Measurements from ENCODE around the gene EFNA3. TPM values are rescaled to one million over a fixed set of nuclear protein-coding genes. Genes with fewer than 3 reads are reported as not detected.
A peak's percentile ranks its signal among the peaks of the same experiment; 100 is the strongest.

Gene EFNA3, protein sequence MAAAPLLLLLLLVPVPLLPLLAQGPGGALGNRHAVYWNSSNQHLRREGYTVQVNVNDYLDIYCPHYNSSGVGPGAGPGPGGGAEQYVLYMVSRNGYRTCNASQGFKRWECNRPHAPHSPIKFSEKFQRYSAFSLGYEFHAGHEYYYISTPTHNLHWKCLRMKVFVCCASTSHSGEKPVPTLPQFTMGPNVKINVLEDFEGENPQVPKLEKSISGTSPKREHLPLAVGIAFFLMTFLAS
- total RNA-seq (2014; rRNA removed) = 1.7 and 2.1 TPM in 2 replicates
- polyA plus RNA-seq (2012) = 3.9 TPM

DNA sequence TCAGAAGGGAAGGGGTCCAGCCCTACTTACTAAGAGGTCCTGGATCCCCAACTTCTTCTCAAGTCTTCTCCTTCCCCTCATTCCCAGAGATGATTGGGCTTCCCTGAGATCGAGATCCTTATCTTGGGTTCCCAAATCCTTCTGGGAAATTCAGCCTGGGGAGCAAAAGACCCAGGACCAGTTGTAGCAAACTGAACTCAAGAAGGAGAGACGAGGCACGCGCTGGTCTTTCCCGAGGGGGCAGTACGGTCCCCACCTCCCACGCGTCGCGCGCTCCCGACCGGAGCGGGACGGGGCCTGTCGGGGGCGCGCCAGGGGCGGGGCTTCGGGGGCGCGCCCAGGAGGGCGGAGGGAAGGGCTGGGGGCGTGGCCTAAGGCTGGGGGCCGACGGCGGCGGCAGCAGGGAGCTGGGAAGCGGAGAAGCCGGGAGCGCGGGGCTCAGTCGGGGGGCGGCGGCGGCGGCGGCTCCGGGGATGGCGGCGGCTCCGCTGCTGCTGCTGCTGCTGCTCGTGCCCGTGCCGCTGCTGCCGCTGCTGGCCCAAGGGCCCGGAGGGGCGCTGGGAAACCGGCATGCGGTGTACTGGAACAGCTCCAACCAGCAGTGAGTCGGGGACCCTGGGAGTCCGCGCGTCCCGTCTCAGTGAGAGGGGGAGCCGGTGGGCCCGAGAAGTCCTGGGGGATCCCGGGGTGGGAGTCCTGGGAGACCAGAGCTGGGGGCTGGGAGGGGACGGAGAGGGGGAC, at the start of gene EFNA3:
EFNA3 (plus strand) TSS at position 369 of the 741 bp plus-strand sequence; CDS start at position 474, 105 bp downstream.
- peak; percentile 31 for DNase-seq (ENCODE audit: low read depth)

DNA sequence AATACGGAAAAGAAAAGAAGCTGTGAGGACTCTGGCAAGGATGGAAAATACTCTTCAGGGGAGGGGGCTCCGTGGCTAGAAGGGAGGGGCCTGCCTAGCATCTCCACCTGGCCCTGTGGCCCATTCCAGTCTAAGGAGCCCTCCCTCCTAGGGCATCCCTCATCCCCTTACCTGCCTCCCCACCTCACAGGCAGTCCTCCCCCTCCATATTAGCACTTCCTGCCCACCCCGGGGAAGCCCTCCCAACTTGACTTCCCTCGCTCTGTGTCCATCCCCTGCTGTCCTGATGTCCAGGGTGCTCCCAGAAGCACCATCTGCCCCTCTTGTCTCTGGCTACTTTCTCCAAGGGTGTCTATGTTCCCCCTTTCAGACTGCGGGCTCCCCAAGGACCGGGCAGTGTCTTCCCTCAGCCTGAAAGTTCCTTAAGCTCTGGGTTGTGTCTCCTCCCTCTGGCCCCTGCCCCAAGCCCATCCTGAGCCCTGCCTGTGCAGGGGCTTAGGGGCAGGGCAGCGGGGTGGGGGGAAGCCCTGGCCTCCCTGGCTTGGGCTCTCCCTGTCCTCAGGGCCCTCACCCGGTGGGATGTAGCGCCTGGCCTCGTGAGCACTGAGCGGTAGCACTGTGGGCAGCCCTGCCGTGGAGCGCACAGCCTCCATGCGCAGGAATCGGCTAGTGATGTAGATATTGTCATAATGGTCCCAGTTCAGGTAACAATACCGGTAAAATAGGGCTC, 49.0 kb upstream of the EFNA3 start:
- DNase-seq (ENCODE audit: low read depth) = no peak

DNA sequence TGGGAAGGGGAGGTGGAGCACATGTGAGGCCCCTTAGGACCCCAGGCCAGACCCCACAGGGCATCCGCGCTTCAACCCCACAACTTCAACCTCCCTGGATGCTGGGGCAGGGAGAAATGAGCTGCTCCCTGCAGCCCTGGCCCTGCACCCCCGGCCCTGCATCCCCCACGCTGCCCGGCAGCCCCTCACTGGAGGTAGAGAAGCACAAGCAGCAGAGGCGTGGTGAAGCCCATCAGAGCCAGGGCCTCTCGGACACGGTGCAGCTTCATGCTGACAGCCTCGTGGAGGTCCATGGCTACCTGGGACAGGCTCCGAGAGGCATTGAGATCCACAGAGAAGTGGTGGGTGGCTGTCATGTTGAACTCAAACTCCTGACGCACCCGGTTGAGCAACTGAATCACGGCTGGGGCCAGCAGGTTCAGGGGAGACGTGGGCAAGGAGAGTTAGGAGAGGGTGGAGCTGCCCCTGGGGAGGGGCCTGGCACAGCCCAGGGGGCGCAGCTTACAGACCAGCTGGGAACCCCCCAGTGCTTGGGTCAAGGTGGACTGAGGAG, 48.3 kb upstream of the EFNA3 start:
- no peak for DNase-seq (ENCODE audit: low read depth)

DNA sequence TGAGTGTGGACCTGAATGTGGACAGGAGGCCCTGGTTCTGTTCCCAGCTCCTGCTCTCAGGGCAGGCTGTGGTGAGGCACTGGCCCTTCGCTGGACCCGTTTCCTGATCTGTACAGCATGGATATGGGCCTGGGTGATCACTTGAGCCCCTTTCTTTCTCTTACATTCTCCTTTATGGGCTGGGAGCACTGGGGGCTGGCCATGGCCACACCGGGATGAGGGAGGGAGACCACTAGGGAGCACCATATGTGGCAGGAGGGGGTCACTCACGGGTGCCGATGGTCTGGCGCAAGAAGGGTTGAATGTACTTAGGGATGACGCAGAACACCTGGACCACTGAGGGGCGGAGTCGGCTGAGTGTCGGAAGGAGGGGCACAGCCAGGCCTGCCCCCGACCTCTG, 47.7 kb upstream of the EFNA3 start:
- DNase-seq (ENCODE audit: low read depth) = no peak

DNA sequence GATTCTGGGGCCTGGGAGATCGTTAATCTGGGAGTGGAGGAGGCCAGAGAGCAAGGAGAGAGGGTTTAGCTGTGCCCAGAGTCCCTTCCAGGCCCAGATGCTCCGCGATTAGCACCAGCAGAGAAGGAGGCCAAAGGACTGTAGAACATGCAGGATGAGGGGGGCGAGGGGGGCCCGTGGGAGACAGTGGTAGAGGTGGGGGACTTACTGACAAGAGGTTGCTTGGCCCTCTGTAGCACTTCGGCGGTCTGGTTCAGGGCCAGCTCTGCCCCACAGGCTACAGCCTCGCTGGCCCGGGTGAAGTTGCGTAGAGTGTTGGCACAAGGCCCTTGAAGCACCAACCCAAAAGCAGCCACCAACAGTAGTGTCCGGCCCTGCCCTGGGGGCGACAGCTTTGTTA, 45.8 kb upstream of the EFNA3 start:
- no peak for DNase-seq (ENCODE audit: low read depth)

DNA sequence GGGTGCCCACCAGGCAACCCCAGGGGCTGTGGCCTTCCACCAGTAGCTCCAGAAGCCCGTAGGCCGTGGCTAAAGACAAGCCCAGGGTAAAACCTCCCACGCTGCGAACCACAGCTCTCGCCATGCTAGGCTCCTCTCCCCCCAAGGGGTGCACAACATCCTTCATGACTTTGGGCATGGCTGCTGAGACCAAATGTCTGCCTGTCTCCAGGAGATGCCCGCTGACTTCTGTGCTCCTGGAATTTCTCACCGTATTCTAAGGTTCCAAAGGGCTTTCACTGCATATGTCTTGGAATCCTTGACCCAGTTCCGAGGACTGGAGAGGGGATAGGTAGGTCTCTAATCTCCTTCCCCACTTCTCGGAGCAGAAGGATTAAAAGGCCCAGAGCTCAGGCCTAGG, 45.1 kb upstream of the EFNA3 start, which contains the start of the genes DCST1 and DCST2:
DCST1 (plus strand) TSS at position 301 of the 400 bp plus-strand sequence. CDS start 213 bp downstream, outside the sequence.
DCST2 (minus strand) TSS at position 258 of the 400 bp plus-strand sequence; CDS start at position 178, 80 bp downstream.
- no peak for DNase-seq (ENCODE audit: low read depth)

DNA sequence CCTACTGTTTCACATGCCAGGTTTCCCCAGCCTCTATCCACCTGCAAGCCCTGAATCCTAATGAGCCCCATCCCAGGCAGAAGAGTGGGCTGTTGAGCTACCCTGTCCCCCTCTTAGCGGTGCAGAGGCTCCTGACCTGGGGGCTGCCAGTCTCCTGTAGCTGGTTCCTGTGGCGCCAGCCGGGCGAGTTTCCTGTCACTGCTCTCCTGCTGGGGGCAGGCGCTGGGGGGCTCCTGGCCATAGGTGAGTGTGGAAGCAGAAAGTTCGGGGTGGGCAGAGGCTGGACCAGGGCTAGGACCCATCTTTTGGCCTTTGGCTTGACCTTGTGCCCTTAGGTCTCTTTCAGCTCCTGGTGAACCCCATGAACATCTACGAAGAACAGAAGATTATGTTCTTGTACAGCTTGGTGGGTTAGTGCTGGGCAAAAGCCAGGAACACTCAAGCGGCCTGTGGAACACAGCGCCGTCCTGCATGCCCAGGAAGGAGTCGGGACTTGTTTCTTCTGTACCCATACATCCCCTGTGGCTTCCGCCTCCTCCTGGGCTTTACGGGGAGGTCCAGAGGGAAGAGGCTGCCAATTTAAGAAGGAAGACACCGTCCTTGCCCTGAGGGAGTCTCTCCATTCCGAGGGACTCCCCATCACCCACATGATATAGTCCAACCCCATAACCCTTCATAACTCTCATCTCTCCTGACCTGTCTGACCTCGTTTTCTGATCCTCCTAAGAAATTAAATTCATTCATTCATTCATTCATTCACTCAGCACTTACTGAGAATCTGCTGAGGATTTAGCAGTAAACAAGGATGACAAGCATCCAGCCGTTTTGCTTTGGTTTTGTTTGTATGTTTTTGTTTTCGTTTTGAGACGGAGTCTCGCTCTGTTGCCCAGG, 44.1 kb upstream of the EFNA3 start:
- no peak for DNase-seq (ENCODE audit: low read depth)

DNA sequence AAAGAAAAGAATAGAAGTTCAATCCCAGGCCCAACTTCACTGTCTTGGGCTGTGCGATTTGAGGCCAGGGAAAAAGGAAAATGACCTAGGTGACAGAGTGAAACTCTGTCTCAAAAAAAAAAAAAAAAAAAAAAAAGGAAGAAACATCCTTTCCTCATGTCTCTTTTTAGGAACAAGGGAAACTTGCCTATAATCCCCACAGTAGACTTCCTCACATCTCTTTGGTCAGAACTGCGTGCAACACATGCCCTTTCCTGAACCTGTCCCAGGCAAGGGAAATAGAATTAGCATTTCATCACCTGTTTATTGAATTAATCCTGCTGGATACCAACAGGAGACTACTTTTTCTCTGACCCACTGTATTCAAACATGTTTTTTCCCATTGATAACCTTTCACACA, 42.7 kb upstream of the EFNA3 start:
- DNase-seq (ENCODE audit: low read depth) = no peak

DNA sequence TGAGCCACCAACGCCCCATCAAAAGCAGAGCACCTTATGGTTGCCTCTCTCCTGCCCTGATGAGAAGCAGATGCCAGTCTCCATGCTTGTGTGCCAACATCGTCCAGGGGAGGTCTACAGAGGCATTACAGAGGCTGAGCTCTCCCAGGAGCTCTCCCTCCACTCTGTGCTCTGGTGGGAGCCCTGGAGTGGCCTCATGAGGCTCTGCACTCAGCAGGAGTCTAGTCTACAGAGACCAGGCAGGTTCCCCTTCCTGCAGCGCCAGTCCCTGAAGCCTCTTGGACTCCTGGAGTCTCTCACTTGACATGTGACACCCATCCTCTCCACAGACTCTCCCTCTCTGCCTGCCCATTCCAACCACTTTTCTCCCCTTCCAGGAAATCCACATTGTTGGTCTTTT, 41.6 kb upstream of the EFNA3 start:
- no peak for DNase-seq (ENCODE audit: low read depth)

DNA sequence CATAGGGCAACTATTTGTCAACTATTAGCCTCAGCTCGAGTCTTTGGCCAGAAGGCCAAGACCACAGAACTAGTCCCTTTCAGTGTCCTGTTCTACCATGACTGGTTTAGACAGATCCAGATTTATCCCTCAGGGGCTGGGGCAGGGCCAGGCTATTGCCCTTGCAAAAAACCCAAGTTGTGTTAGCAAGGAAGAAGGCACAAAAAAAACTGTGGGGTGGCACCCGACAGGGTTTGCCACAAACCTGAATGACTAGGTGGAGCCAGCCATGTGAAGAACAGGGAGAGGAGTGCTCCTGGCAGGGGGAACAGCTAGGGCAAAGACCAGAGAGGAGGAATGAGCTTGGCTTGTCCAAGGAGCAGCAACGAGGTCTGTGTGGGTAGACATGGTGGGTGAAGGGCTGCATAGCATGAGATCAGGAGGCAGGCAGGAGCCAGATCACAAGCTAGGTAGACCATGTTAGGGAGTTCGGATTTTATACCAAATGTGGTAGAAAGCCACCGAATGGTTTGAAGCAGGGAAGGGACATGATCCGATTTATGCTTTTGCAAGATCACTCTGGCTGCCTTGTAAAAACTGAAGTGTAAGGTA, 40.7 kb upstream of the EFNA3 start:
- no peak for DNase-seq (ENCODE audit: low read depth)

DNA sequence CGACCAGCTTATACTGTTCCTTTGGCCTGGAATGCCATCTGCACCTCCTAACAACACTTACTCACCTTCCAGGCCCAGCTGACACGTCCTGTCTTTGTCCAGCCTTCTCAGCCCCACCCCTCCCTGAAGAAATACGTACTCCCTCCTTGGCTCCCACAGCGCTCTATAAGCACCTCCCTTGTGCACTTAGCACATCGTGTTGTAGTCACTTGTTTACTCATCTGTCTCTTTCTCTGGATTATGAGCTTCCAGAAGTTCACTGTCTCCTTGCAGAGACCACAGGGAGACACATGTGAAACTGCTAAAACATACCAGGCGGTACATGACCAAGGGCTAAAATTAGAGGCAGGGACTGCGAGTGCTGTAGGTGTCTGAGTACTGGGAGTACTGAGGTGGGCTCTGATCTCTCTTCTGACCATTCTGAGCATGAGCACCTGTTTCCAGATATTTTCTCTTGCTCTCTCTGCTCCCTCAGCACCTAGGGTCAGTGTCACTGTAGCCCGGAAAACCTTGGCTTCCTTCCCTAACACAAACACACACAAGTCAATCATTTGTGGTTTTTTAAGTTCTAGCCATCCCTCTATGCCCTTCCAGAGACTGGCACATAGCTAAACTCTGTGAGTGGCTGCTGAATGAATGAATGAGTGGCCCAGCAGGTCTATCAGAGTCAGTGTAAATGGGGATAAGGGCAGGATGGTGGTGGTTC, 39.9 kb upstream of the EFNA3 start:
- DNase-seq (ENCODE audit: low read depth) = peak; percentile 83

DNA sequence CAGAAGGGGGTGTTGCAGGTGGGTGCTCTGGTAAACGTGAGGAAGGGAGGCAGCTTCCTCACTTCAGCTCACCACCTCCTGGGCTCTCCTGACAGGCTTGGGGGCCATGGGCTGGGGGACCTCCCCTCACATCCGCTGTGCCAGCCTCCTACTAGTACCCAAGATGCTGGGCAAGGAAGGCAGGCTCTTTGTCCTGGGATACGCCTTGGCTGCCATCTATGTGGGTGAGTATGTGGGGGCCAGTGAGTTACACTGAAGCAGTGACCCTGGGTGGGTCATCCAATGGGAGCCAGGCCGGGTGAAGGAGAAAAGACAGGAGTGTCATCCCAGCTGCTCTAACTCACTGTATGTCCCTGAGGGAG, 39.3 kb upstream of the EFNA3 start:
- no peak for DNase-seq (ENCODE audit: low read depth)

DNA sequence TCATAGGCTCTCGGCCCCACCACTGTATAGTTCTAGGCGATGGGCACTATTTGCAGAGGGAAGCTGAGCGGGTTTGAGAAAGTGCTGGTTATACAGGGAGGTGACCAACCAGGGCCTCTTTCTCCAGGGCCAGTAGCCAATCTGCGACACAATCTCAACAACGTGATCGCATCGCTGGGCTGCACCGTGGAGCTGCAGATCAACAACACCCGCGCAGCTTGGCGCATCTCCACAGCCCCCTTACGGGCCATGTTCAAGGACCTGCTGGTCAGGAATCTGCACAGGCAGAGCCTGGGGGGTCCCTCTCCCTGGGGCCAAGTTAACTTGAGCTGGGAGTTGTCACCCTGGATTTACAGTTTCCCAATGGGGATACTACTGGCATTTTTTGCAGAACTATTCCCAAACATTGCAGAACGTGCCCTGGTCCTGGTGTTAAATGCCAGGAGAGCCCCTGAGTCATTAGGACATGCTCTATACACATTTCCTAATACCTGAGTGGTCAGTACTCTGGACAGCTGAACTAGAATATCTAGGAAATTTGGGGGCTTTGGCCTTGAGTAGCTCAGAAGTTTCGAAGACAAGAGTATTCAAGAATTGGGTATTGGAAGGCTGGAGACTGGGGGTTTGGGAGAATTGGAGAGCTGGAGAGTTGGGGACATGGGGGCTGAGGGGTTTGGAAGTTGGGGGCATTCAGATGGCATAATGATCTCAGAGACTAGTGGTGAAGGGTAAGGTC, 38.1 kb upstream of the EFNA3 start:
- DNase-seq (ENCODE audit: low read depth) = no peak

DNA sequence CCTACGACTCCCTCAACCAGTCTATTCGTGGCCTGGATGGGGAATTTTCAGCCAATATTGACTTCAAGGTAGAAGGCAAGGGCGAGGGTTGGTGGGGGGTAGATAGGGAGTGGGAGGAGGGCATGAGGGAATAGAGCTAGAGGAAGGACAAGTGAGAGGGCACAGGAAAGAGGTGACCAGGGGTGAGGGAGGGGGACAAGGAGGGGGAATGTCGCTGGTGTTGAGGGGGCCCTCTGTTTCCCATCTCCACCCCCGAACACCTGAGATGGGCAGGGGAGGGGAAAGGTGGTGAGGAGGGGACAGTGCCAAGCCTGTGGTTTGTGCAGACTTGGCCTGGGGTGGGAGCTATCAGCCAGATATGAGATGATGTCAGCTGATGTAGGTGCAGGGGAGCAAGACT, 35.8 kb upstream of the EFNA3 start:
- no peak for DNase-seq (ENCODE audit: low read depth)

DNA sequence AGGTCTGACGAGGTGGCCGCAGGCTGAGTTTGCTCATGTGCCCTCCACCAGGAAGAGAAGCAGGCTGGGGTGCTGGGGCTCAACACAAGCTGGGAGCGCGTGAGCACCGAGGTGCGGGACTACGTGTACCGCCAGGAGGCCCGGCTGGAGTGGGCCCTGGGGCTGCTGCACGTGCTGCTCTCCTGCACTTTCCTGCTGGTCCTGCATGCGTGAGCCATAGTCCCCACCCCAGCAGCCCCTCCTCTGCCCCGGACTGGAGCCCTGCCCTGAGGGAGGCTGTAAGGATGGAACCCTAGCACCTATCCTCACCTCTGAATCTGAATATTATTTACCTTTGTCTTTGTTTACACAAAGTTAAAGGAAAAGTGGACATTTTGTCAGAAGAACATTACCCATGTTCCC, 35.3 kb upstream of the EFNA3 start:
- no peak for DNase-seq (ENCODE audit: low read depth)

DNA sequence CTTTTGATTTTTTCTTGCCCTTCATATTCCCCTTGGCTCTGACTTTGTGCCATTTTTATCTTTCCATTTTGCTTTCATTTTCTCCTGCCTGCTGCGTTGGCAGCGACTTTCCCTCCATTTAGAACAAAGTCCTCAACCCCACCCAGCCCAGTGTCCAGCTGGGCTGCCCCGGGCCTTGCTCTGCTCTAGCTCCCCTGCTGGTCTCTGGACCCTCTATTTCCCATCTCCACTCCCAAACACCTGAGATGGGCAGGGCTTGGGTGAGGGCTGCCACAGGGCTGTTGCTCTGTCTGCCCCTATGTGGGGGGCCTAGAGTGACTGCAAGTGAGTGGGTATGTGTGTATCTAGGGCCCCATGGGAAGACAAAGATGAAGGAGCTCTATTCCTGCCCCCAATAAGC, 34.8 kb upstream of the EFNA3 start:
- DNase-seq (ENCODE audit: low read depth) = no peak

DNA sequence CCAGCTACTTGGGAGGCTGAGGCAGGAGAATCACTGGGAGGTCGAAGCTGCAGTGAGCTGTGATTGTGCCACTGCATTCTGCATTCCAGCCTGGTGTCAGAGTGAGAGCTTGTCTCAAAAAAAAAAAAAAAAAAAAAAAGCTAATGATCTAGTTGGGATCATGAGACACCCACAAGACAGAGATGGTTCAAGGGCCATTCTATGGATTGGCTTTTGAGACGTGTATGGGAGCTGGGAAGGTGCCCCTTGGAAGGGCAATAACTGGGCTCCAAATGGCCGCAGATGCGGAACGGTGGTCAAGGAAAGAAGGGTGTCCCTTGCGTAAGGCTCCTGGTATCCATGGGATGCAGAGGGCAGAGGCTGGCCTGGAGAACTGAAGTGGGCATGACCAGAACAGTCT, 34.3 kb upstream of the EFNA3 start:
- DNase-seq (ENCODE audit: low read depth) = no peak

DNA sequence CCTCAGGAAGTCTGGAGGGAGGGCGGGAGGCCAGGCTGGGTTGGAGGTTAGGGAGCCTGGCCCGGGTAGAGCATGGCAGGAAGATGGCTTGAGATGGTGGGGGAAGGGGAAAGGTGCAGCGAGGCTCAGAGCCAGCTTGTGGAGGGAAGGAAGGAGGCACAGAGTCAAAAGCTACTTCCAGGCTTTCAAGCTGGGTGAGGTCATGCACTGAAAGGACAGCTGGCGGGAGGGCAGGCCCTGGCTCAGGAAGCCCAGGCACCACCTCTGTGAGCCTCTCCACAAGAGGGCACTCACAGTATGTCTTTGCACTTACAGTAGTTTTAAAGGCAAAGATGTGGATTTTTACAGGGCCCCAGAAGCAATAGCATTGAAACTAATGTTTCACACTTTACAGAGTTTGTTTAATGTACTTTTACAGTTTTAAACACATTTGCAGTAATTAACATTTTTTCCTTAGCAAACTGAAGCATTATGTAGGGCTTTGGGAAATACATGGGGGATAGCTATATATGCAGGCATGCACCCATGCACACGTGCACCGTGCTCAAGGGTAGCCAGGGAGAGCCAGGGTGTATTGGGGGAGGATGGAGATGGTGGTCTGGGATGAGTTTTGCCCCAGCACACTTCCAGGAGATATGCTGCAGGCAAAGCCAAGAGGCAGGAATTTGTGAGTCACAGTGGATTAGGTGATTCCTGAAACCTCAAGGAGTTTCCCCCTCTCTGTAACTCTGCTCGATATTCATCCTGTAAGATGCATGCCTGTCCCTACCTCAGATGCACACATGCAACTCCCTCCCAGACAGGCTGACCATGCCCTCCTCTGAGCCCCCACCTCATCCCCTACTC, 33.6 kb upstream of the EFNA3 start:
- peak; percentile 87 for DNase-seq (ENCODE audit: low read depth)

Data from LHCN-M2 (cell line).